B cell (primary cell): ENCODE data around the gene SLC6A6. TPM values are rescaled to one million over a fixed set of nuclear protein-coding genes. Genes with fewer than 3 reads are reported as not detected.

ENCODE experiments used
- ATAC-seq: fragments of 200-7000 bp; cut with Tn5 transposase; one replicate; pipeline ENCODE4 v1.10.0; 2021; ENCODE audit warnings: low read depth, mild to moderate bottlenecking, moderate number of reproducible peaks, moderate library complexity
- CTCF ChIA-PET: fragments of 350-600 bp; sonication (Branson Sonifier 250); formaldehyde crosslinking; loops from one replicate; lab custom pipeline; 2021; ENCODE audit warnings: antibody characterized with exemption, inconsistent platforms; lab: Charles Lee
- POLR2A ChIA-PET: fragments of 350-600 bp; sonication (Branson Sonifier 250); formaldehyde crosslinking; loops from one replicate; lab custom pipeline; 2021; ENCODE audit warnings: antibody characterized with exemption; lab: Charles Lee
- DNase-seq: peaks from one replicate; pipeline ENCODE4 v3.0.0; 2013
- H2AFZ ChIP-seq: 2 replicates; pipeline ENCODE4 v1.6.1; 2012; ENCODE audit warnings: mild to moderate bottlenecking, low read depth, low read length; ENCODE audit not compliant: insufficient read depth, poor library complexity, severe bottlenecking
- H3K27ac ChIP-seq, 2 donors: 1 replicate in 1 of 2; 2 replicates in 1 of 2; pipeline ENCODE4 v1.5.1; 2012 to 2013; ENCODE audit warnings: low read length in 2 of 2, mild to moderate bottlenecking in 2 of 2, moderate library complexity in 1 of 2
- H3K27me3 ChIP-seq, 4 experiments: fragments of 200-600 bp in 1 of 4; sonication (generic) in 1 of 4; replicated peaks in 1 of 4; 1 replicate in 2 of 4; 2 replicates in 2 of 4; pipeline versions ENCODE4 v1.6.1 to v1.7.0; 2013 to 2016; ENCODE audit warnings: low read length in 3 of 4, mild to moderate bottlenecking in 2 of 4, mixed read lengths in 1 of 4, moderate library complexity in 1 of 4; ENCODE audit not compliant: insufficient read depth in 4 of 4, control insufficient read depth in 3 of 4; ENCODE audit errors: control extremely low read depth in 1 of 4
- H3K36me3 ChIP-seq, 2 experiments: replicated peaks in 1 of 2; 1 replicate in 1 of 2; 2 replicates in 1 of 2; pipeline versions ENCODE4 v1.6.1 to v1.7.1; 2013; ENCODE audit warnings: low read length in 1 of 2; ENCODE audit not compliant: insufficient read depth in 2 of 2, control insufficient read depth in 1 of 2; ENCODE audit errors: control extremely low read depth in 1 of 2, extremely low read depth in 1 of 2
- H3K4me1 ChIP-seq, 2 donors: fragments of 200-600 bp in 1 of 2; sonication (generic) in 1 of 2; 1 replicate in 1 of 2; 2 replicates in 1 of 2; pipeline versions ENCODE4 v1.5.1 to v1.6.1; 2013 to 2017; ENCODE audit warnings: low read length in 2 of 2; ENCODE audit not compliant: control insufficient read depth in 2 of 2, insufficient read depth in 2 of 2
- H3K4me2 ChIP-seq: replicated peaks from 2 replicates; pipeline ENCODE3; 2012; ENCODE audit warnings: mild to moderate bottlenecking, low read depth, low read length; ENCODE audit not compliant: poor library complexity, severe bottlenecking
- H3K4me3 ChIP-seq, 5 experiments: fragments of 200-600 bp in 1 of 5; sonication (generic) in 1 of 5; 1 replicate in 3 of 5; 2 replicates in 2 of 5; pipeline versions ENCODE4 v1.5.1 to v1.7.0; 2011 to 2016; ENCODE audit warnings: low read length in 4 of 5, mild to moderate bottlenecking in 4 of 5, low read depth in 2 of 5, control low read depth in 1 of 5, moderate library complexity in 1 of 5; ENCODE audit not compliant: insufficient read depth in 1 of 5; ENCODE audit errors: control extremely low read depth in 1 of 5, extremely low read depth in 1 of 5
- H3K79me2 ChIP-seq: fragments of 200-600 bp; sonication (generic); one replicate; pipeline ENCODE4 v1.6.0; 2016; ENCODE audit warnings: low read length; ENCODE audit not compliant: control insufficient read depth, insufficient read depth
- H3K9ac ChIP-seq: fragments of 200-600 bp; sonication (generic); 2 replicates; pipeline ENCODE4 v1.6.1; 2017; ENCODE audit warnings: mild to moderate bottlenecking, low read length, moderate library complexity
- H3K9me3 ChIP-seq, 3 donors: one replicate each; pipeline versions ENCODE4 v1.6.1 to v1.7.1; 2013; ENCODE audit warnings: low read length in 2 of 3; ENCODE audit not compliant: control insufficient read depth in 2 of 3, insufficient read depth in 1 of 3; ENCODE audit errors: control extremely low read depth in 1 of 3
- H4K20me1 ChIP-seq: 2 replicates; pipeline ENCODE4 v1.6.0; 2012; ENCODE audit warnings: mild to moderate bottlenecking, low read length; ENCODE audit not compliant: insufficient read depth, control insufficient read depth, poor library complexity, severe bottlenecking
- H3K27ac Mint-ChIP-seq: one replicate; pipeline ENCODE4 v1.8.0; 2021; ENCODE audit warnings: mixed read lengths
- H3K27me3 Mint-ChIP-seq: one replicate; pipeline ENCODE4 v1.8.0; 2021; ENCODE audit warnings: mixed read lengths
- H3K4me1 Mint-ChIP-seq: one replicate; pipeline ENCODE4 v1.8.0; 2021; ENCODE audit warnings: mixed read lengths
- H3K4me3 Mint-ChIP-seq: one replicate; pipeline ENCODE4 v1.8.0; 2021; ENCODE audit warnings: mixed read lengths
- H3K9me3 Mint-ChIP-seq: one replicate; pipeline ENCODE4 v1.8.0; 2022; ENCODE audit warnings: mixed read lengths; ENCODE audit not compliant: insufficient read depth
- CTCF ChIP-seq: fragments of 200-600 bp; IDR thresholded peaks from one replicate; pipeline ENCODE4 v1.8.0; 2022; ENCODE audit warnings: antibody characterized with exemption, mild to moderate bottlenecking
- EZH2 ChIP-seq: IDR thresholded peaks from 2 replicates; pipeline ENCODE4 v1.6.1; 2012; ENCODE audit warnings: borderline replicate concordance, low read depth, mild to moderate bottlenecking, moderate library complexity, low read length; ENCODE audit not compliant: insufficient read depth, poor library complexity, severe bottlenecking
- WGBS: methylation state at CpG from one replicate; pipeline ENCODE4 v1.1.5; 2013; ENCODE audit warnings: missing lambda C conversion rate; ENCODE audit not compliant: insufficient coverage; 5-methylcytosine and 5-hydroxymethylcytosine counted together
- intact Hi-C: fragments of 100-400 bp; cut with micrococcal nuclease; formaldehyde crosslinking; loops from one replicate; pipeline ENCODE4 v1.10.0; 2022
- polyA plus RNA-seq: library from polyadenylated mRNA; depleted of rRNA; stranded (reverse); fragments of >200 nt; gene quantifications from 2 replicates; pipeline ENCODE4 v1.2.3, GENCODE V29; 2012
- total RNA-seq, 2 donors: library from RNA; stranded (reverse); fragments of 120-200 nt in 1 of 2; gene quantifications; 1 replicate in 1 of 2; 2 replicates in 1 of 2; pipeline versions ENCODE4 v1.2.3 to v1.2.4, GENCODE V29; 2013 to 2022

Gene SLC6A6
- total and polyA plus RNA-seq, 2 donors (not counting 1 experiment from before 2014, with no cell fraction given): 34.2 to 48.7 TPM

GRCh38 chr3:14410503-14411165 is 8.2 kb downstream of the SLC6A6 start:
- peak overlapping the region in 1 of 2 donors; percentile 24 for H3K27ac ChIP-seq
- H3K4me1 Mint-ChIP-seq: peaks cover 49% of the 10 kb centered on the region
- intact Hi-C loops: no loop called here
- CTCF ChIA-PET: interaction anchor here (1.1 kb wide), 1 partner anchor 12 kb away, joined by 4 read pairs; no protein-coding TSS in a partner anchor
- peak; percentile 25 for ATAC-seq
- DNase-seq: no peak
- POLR2A ChIA-PET: interaction anchor here (1.4 kb wide), 1 partner anchor 8 kb away, joined by 6 read pairs; the partner anchor contains the start of gene SLC6A6
- no peaks in the 10 kb centered on the region for H3K27me3 Mint-ChIP-seq
- no peak overlapping the region for H3K4me2 ChIP-seq
- H3K9me3 Mint-ChIP-seq: no peaks in the 10 kb centered on the region
- H3K4me1 ChIP-seq: peaks cover 27 to 37% of the 10 kb centered on the region in 2 donors
- H3K9me3 ChIP-seq: no peaks in the 10 kb centered on the region
- H3K4me3 Mint-ChIP-seq: no peak overlapping the region
- H3K27ac Mint-ChIP-seq: peak overlapping the region; percentile 71
- H3K79me2 ChIP-seq: peaks cover 94% of the 10 kb centered on the region
- 59% methylated on average over 6 of the region's 6 CpGs for WGBS
- no peaks in the 10 kb centered on the region for H3K27me3 ChIP-seq
- H3K4me3 ChIP-seq: no peak overlapping the region
- peaks cover 4 to 21% of the 10 kb centered on the region in 2 experiments for H3K36me3 ChIP-seq
- no peak for TF ChIP-seq EZH2
- no peak for TF ChIP-seq CTCF
- peaks cover 63% of the 10 kb centered on the region for H4K20me1 ChIP-seq
- no peak overlapping the region for H2AFZ ChIP-seq
- no peak overlapping the region for H3K9ac ChIP-seq

GRCh38 chr3:14411166-14411526 is 8.7 kb downstream of the SLC6A6 start:
- peaks cover 27 to 35% of the 10 kb centered on the region in 2 donors for H3K4me1 ChIP-seq
- POLR2A ChIA-PET: interaction anchor here (1.4 kb wide), 1 partner anchor 9 kb away, joined by 6 read pairs; the partner anchor contains the start of gene SLC6A6

More at GRCh38 chr3:14411166-14411526, 8.7 kb downstream of the SLC6A6 start:
- intact Hi-C loops: no loop called here
- H3K4me3 Mint-ChIP-seq: no peak overlapping the region
- DNase-seq: no peak
- H2AFZ ChIP-seq: no peak overlapping the region
- H3K79me2 ChIP-seq: peaks cover 94% of the 10 kb centered on the region
- H3K4me2 ChIP-seq: no peak overlapping the region
- no peak overlapping the region for H3K9ac ChIP-seq
- WGBS: 93% methylated on average over 9 of the region's 9 CpGs
- CTCF ChIA-PET: interaction anchor here (1.1 kb wide), 1 partner anchor 12 kb away, joined by 4 read pairs; no protein-coding TSS in a partner anchor
- no peak overlapping the region for H3K27ac Mint-ChIP-seq
- no peaks in the 10 kb centered on the region for H3K9me3 Mint-ChIP-seq
- no peak overlapping the region for H3K4me3 ChIP-seq
- TF ChIP-seq EZH2: no peak
- no peak for TF ChIP-seq CTCF
- H3K27me3 ChIP-seq: no peaks in the 10 kb centered on the region
- ATAC-seq: no peak
- H3K9me3 ChIP-seq: no peaks in the 10 kb centered on the region
- no peak overlapping the region for H3K27ac ChIP-seq
- H3K4me1 Mint-ChIP-seq: peaks cover 46% of the 10 kb centered on the region
- peaks cover 4 to 24% of the 10 kb centered on the region in 2 experiments for H3K36me3 ChIP-seq
- H3K27me3 Mint-ChIP-seq: no peaks in the 10 kb centered on the region
- H4K20me1 ChIP-seq: peaks cover 63% of the 10 kb centered on the region
